Stimulated activated naive B cell treated with anti-CD40 and anti-IgM and Interleukin-4, amounts not matched to agents 10 μg/mL and 1 μg/mL and 100 μg/mL, for 72 hours (primary cell): ENCODE measurements around the gene MSN.

Source experiments
- ATAC-seq, 2 donors: fragments of 150-1000 bp; cut with Tn5 transposase; replicated peaks; 2 replicates each; pipeline ENCODE4 v1.10.0; 2021; ENCODE audit warnings: moderate library complexity in 1 of 2
- DNase-seq: peaks from one replicate; pipeline ENCODE4 v3.0.0; 2021
- H3K27ac Mint-ChIP-seq: one replicate; pipeline ENCODE4 v1.8.0; 2022; ENCODE audit warnings: mild to moderate bottlenecking, mixed read lengths
- H3K27me3 Mint-ChIP-seq, 2 donors: one replicate each; pipeline ENCODE4 v1.8.0; 2022; ENCODE audit warnings: mixed read lengths in 2 of 2
- H3K36me3 Mint-ChIP-seq, 2 donors: one replicate each; pipeline ENCODE4 v1.8.0; 2022; ENCODE audit warnings: mixed read lengths in 2 of 2, mild to moderate bottlenecking in 1 of 2
- H3K4me1 Mint-ChIP-seq, 2 donors: one replicate each; pipeline ENCODE4 v1.8.0; 2022; ENCODE audit warnings: mixed read lengths in 2 of 2, mild to moderate bottlenecking in 1 of 2
- H3K4me3 Mint-ChIP-seq, 2 donors: one replicate each; pipeline ENCODE4 v1.8.0; 2022; ENCODE audit warnings: mild to moderate bottlenecking in 2 of 2, mixed read lengths in 2 of 2, moderate library complexity in 1 of 2
- H3K9me3 Mint-ChIP-seq, 2 donors: one replicate each; pipeline ENCODE4 v1.8.0; 2022; ENCODE audit warnings: mixed read lengths in 2 of 2, mild to moderate bottlenecking in 1 of 2

Gene MSN

DNA sequence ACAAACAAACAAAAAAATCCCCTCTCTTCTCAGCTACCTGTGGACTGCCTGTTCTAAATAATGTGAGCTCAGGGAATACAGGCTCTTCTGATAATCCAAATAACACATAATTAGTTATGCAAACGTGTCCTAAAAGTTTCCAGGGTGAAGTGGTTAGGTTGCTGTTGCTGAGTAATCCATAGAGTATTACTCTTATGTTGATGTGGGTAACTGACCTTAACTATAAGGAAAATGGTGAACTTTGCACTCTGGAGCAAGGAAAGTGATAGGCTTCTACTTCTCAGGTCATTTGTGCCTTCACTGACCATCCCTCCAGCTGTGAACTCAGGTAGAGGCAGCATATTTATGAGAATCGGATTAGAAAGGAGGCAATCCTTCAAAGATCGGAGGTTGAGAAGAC, 19.9 kb downstream of the MSN start:
- Mint-ChIP-seq H3K27ac (peak overlapping the region; percentile 93), H3K9me3 (no peaks in the 10 kb centered on the region), H3K4me3 (peak overlapping the region; percentile 48 to 55), H3K4me1 (peaks cover 53 to 83% of the 10 kb centered on the region in 2 donors), H3K36me3 (peaks cover 31 to 36% of the 10 kb centered on the region in 2 donors), H3K27me3 (peaks cover 0 to 3% of the 10 kb centered on the region in 2 donors)
- no peak for DNase-seq
- ATAC-seq, result peak; percentile 40 to 63

DNA sequence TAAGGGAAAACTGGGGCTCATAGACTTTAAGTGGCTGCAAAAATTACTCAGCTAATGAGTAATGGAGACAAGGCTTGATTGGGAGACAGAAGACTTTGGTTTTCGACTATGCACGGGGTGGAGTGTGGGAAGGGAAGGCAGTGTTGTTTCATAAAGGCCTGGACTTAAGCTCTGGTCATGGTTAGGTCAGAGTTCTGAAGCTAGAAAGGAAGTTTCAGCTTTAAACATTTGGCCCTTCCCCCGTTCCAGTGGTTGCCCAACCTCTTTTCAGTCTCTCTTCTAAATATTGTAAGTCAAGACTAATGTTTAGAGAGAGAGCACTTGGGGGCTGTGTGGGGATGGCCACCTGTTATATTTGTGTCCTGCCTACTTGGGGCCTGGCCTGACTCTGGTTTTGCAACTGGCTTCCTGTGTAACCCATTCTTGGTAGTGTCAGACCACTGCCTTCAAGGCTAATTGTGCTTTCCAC, 21.0 kb downstream of the MSN start:
- no peaks in the 10 kb centered on the region for H3K9me3 Mint-ChIP-seq
- peak; percentile 69 to 84 for ATAC-seq
- peaks cover 58 to 84% of the 10 kb centered on the region in 2 donors for H3K4me1 Mint-ChIP-seq
- peaks cover 34 to 41% of the 10 kb centered on the region in 2 donors for H3K36me3 Mint-ChIP-seq
- H3K4me3 Mint-ChIP-seq, result peak overlapping the region in 1 of 2 donors; percentile 65
- DNase-seq, result no peak
- H3K27ac Mint-ChIP-seq, result peak overlapping the region; percentile 65
- peaks cover 0 to 3% of the 10 kb centered on the region in 2 donors for H3K27me3 Mint-ChIP-seq

DNA sequence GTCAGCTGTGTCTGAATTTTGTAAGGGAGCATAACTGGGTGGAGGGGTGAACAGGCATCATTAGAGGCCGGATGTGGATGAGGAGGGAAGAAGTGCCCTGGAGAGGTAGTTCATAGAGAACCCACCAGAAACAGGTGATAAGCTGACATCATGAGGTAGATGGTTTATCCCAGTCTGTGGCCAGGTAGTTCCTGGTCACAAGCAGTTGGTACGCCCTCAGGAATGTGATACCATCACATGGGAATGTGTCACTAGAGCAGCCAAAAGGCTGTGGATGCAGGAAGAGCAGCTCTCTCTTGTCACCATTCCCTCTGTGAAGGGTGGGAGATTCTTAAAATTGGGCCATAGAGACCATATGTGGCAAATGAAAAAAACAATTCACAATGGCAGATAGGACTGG, 21.9 kb downstream of the MSN start:
- Mint-ChIP-seq H3K27me3 (peaks cover 0 to 3% of the 10 kb centered on the region in 2 donors), H3K4me1 (peaks cover 63 to 92% of the 10 kb centered on the region in 2 donors), H3K27ac (peak overlapping the region; percentile 65), H3K4me3 (peak overlapping the region; percentile 7 to 48), H3K9me3 (no peaks in the 10 kb centered on the region), H3K36me3 (peaks cover 34 to 41% of the 10 kb centered on the region in 2 donors)
- DNase-seq (no peak), ATAC-seq (no peak)

DNA sequence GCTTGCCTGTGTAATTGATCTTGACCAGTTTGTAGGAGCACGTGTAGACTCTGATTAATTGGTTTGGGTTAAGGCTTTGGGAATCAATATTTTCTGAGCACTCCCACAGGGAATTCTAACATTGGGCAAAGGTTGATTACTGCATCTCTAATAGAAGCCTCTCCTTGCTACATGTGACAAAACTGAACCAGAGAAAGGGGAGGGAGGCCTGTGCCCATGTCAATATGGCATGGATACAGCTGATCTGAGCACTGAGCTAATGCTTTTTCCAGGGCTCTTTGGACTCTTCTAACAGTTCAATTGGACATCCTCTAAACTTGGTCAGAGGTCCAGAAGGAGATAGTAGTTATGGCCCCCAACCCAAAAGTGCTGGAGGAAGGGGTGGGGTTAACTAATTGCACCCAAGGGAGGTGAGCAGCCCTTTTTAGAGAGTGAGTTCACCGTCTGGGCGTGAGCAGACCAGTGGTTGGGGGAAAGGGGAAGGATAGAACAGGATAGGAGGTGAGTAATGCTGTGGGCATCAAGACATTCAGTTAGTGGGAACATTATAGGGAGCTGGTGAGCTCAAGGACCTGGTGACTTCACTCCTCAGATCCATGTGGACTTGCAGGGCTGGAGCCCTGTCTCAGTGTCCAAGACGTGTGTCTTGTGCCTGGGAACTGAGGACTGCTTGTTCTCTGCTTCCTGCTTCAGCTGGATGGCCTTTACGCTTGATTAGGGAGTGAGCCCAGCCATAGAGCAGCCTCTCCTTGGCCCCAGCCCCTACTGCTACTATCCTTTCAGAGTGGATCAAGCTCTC, 22.8 kb downstream of the MSN start:
- Mint-ChIP-seq H3K36me3 (peaks cover 30 to 38% of the 10 kb centered on the region in 2 donors), H3K27ac (peak overlapping the region; percentile 14), H3K27me3 (peaks cover 0 to 3% of the 10 kb centered on the region in 2 donors), H3K4me1 (peaks cover 66 to 94% of the 10 kb centered on the region in 2 donors), H3K9me3 (no peaks in the 10 kb centered on the region), H3K4me3 (no peak overlapping the region)
- DNase-seq, result no peak
- no peak for ATAC-seq

DNA sequence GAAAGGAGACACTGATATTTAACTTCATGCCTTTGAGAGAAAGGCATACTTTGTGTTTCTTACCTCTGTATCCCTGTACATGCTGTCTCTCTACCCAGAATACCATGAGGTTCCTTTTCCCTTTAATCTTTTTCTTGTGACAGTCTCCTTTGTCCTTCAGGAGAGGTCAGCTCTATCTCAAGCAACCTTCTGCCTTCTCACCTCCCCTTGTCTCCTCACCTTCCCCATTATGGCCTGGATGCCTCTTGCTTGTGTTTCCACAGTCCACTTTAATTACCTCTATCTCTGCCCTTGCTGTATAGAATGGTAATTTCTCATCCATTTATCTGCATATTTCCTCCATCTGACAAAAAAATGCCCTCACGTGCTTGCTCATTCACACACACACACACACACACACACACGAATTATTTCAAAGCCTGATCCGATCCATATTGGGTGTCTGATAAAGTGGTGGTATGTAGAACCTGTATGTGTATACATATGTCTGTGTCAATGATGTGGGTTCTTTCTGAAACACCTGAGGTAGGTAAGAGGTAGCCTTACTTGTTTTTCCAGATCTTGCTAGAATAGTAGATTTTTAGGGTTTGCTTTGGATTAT, 28.5 kb downstream of the MSN start:
- no peaks in the 10 kb centered on the region for H3K27me3 Mint-ChIP-seq
- ATAC-seq (no peak), DNase-seq (no peak)
- peaks cover 59 to 89% of the 10 kb centered on the region in 2 donors for H3K4me1 Mint-ChIP-seq
- H3K4me3 Mint-ChIP-seq, result peak overlapping the region; percentile 13 to 69
- H3K36me3 Mint-ChIP-seq, result peaks cover 16 to 28% of the 10 kb centered on the region in 2 donors
- no peaks in the 10 kb centered on the region for H3K9me3 Mint-ChIP-seq
- peak overlapping the region; percentile 68 for H3K27ac Mint-ChIP-seq

DNA sequence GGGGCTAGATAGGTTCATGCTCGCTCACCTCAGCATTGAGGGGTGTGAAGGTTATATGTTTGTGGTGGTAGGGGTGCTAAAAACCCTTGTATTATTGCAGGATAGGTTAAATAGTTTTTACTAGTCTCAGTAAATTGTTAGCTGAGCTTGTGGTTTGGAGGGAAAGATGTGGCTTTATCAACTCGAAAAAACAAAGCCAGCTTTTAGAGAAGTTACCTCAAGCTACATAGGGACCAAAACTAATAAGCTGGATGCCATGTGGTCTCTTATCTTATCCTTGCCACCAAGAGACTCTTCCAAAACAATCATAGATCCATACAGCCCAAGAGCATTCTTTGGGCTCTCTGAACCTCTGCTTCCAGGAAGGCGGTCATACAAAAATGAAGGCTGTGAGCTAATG, 29.2 kb downstream of the MSN start:
- peaks cover 16 to 35% of the 10 kb centered on the region in 2 donors for H3K36me3 Mint-ChIP-seq
- ATAC-seq (no peak), DNase-seq (no peak)
- H3K4me3 Mint-ChIP-seq, result peak overlapping the region in 1 of 2 donors; percentile 69
- peaks cover 66 to 89% of the 10 kb centered on the region in 2 donors for H3K4me1 Mint-ChIP-seq
- no peaks in the 10 kb centered on the region for H3K27me3 Mint-ChIP-seq
- no peaks in the 10 kb centered on the region for H3K9me3 Mint-ChIP-seq
- H3K27ac Mint-ChIP-seq, result peak overlapping the region; percentile 68

DNA sequence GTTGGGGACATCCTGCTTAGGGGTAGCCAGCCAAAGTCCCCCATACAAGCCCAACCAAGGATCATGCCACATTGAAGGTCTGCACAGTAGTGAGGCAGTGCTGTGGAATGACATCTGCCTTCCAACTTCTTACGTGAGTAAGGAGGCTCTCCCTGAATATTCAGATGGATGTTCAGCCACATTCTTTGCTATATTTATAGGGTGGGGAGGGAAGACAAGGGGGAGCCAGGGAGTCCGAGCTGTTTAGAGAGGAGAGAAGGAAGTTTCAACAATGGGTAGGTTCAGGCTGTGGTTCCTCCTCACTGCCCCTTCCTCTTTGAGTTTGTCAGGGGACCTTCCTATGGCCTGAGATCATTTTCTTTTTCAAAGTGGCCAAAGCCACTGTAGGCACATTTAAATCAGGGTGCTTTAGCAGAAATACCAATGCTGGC, 29.8 kb downstream of the MSN start:
- DNase-seq, result no peak
- Mint-ChIP-seq H3K4me3 (peak overlapping the region; percentile 72 to 79), H3K4me1 (peaks cover 64 to 85% of the 10 kb centered on the region in 2 donors), H3K27ac (peak overlapping the region; percentile 95), H3K9me3 (no peaks in the 10 kb centered on the region), H3K36me3 (peaks cover 11 to 32% of the 10 kb centered on the region in 2 donors), H3K27me3 (no peaks in the 10 kb centered on the region)
- no peak for ATAC-seq

DNA sequence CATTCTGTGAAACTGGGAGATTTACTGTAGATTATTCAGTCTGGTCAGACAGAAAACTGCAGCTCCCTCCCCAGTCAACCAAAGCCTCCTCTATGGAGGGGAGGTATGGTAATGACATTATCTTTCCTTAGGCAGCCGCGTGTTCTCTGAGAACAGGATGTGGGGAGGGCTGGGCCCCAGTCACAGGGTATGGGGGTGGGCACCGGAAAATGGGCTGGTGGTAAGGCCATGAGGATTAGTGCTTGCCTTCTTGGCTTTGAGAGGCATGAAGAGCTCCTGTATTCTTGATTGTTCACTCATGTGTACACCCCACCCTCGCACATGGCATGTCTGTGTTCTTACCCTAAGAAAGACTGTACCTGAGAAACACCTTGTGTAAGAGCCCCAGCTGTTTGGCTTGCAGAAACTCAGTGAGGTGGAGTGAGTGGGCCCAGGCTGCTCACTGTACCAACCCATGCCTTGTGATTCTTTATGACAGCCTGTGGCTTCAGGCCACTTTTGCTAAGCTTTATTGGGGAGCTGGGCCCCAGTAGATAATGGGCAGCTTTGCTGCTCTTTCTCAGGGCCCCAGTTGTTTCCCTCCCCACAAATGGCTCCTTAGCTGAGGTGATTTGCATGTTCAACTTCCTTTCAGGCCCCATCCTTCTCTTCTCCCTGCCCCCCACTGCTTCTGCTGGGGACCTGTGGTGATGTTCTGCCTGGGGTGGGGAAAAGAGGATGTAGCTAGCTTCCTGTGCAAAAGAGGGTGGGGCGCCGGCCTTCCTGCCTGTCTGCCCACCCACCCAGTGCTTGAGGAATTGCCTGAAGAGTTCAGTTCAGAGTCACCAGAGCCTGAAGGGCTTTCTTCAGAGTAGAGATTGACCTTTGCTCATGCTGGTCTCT, 30.7 kb downstream of the MSN start:
- H3K27me3 Mint-ChIP-seq, result no peaks in the 10 kb centered on the region
- H3K27ac Mint-ChIP-seq, result peak overlapping the region; percentile 95
- peak overlapping the region; percentile 72 to 75 for H3K4me3 Mint-ChIP-seq
- H3K9me3 Mint-ChIP-seq, result no peaks in the 10 kb centered on the region
- peak; percentile 68 to 74 for ATAC-seq
- peaks cover 10 to 33% of the 10 kb centered on the region in 2 donors for H3K36me3 Mint-ChIP-seq
- H3K4me1 Mint-ChIP-seq, result peaks cover 64 to 87% of the 10 kb centered on the region in 2 donors
- DNase-seq, result peak; percentile 67

DNA sequence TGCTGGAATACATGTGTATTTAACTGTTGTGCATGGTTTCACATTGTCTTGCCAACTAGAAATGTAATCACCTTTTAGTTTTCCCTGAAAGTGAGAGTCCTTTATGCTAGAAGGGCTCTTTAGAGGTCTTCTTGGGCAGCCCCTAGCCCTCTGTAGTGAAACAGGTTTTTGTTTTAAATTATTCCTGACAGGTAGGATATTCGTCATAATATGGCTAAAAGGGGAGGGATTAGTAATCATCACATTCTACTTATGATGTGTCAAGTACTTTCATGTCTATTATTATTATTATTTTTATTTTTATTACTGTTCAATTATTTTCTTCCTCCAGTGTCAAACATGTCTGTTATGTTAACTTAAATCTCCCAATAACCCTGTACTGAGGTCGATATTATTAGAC, 35.5 kb downstream of the MSN start:
- Mint-ChIP-seq H3K27ac (no peak overlapping the region), H3K4me1 (peaks cover 64 to 79% of the 10 kb centered on the region in 2 donors), H3K36me3 (peaks cover 6 to 34% of the 10 kb centered on the region in 2 donors), H3K9me3 (no peaks in the 10 kb centered on the region), H3K4me3 (no peak overlapping the region), H3K27me3 (no peaks in the 10 kb centered on the region)
- DNase-seq, result no peak
- ATAC-seq, result peak in 1 of 2 donors; percentile 16

DNA sequence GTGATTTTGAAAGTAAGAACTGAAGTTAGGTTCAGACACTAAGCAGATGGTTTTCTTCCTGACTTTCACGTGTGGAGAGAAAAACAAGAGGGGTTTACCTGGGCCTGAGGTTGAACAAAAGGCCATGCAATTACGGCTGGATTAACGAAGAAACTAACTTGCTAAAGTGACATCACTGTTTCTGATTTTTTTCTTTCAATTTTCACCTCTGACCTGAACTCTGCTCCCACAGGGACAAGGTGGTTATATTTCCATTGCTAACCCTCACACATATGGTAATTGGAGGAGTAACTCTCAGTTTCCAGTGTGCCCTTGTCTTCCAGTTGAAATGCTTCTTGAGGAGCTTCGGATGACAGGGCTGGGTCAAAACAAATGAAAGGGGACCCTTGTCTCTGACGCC, 38.0 kb downstream of the MSN start:
- Mint-ChIP-seq H3K27me3 (no peaks in the 10 kb centered on the region), H3K36me3 (peaks cover 6 to 34% of the 10 kb centered on the region in 2 donors)
- no peak for ATAC-seq

DNA sequence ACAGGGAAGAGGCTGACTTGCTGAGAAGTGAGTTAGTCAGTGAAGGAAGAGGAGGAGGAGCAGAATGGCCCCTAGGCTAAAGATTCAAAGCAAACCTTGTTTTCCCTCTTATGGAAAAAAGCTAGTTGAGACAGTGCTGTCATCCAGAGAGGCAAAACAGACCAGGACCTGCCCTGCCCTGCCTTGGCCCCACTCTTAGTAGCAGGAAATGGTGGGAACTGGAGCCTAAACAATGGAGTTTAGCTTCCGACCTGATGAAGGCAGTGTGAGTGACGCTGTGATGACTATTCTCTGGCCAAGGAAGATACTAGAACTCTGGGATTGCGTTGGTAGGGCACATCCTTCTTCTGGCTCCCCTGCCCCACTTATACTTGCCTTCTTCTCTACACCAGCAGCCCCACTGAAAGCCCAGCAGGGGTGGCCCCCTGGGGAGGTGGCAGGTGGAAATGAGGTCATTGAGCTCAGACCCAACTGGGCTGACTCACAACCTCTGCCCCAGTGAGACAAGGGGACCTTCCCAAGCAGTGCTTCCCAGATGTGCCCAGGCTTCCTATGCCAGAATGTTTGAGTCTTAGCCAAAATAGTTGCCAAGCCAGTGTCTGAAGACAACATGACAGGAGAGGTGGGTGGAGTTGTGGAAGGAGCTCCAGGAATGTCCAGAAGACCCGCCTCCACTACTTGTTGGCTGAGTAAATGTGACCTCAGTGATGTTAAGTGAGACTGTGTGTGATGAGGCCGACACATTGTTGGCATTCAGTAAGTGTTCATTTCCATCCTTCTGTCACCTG, 38.8 kb downstream of the MSN start:
- peak; percentile 84 to 85 for ATAC-seq

More for the DNA sequence above, 38.0 kb downstream of the MSN start:
- Mint-ChIP-seq H3K27ac (peak overlapping the region; percentile 84), H3K4me1 (peaks cover 55 to 67% of the 10 kb centered on the region in 2 donors), H3K4me3 (peak overlapping the region; percentile 6 to 32), H3K9me3 (no peaks in the 10 kb centered on the region)
- DNase-seq, result no peak

DNA sequence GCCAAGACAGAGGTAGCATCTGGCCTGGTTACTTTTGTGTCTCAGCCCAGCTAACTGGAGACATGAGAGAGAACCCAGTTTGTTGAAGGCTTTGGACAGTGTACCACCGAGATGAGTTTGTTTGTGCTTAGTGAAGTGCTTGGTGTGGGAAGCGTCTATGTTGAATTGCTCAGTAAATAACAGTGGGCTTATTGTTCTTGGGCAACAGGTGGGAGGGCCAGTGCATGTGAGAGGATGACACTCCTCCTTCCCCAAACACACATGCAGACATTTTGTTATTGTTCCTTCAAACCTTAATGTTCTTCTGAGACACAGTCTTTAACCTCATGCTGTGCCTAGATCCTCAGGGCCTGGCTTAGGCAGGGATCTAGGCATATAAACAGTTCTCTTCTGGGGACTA, 39.7 kb downstream of the MSN start:
- H3K4me1 Mint-ChIP-seq, result peaks cover 47 to 59% of the 10 kb centered on the region in 2 donors

More for the DNA sequence above, 38.8 kb downstream of the MSN start:
- peak; percentile 30 for DNase-seq
- no peaks in the 10 kb centered on the region for H3K27me3 Mint-ChIP-seq
- no peaks in the 10 kb centered on the region for H3K9me3 Mint-ChIP-seq
- H3K4me1 Mint-ChIP-seq, result peaks cover 49 to 59% of the 10 kb centered on the region in 2 donors
- peak overlapping the region; percentile 92 for H3K27ac Mint-ChIP-seq
- H3K4me3 Mint-ChIP-seq, result peak overlapping the region; percentile 25 to 32
- H3K36me3 Mint-ChIP-seq, result peaks cover 6 to 28% of the 10 kb centered on the region in 2 donors

More for the DNA sequence above, 39.7 kb downstream of the MSN start:
- no peak for ATAC-seq
- no peak overlapping the region for H3K4me3 Mint-ChIP-seq
- peaks cover 6 to 28% of the 10 kb centered on the region in 2 donors for H3K36me3 Mint-ChIP-seq
- no peaks in the 10 kb centered on the region for H3K9me3 Mint-ChIP-seq
- H3K27ac Mint-ChIP-seq, result peak overlapping the region; percentile 92
- H3K27me3 Mint-ChIP-seq, result no peaks in the 10 kb centered on the region
- no peak for DNase-seq
